Hematopoietic multipotent progenitor cell treated with erythropoietin and hydrocortisone succinate and interleukin-3 and kit ligand, for 6 days (in vitro differentiated cells): ENCODE measurements around the gene JAKMIP1.
"Not testable (repeated sequence)": the region's sequence is repeated elsewhere in the genome, so short reads cannot be mapped to it uniquely, and the experiment has no call there.

Experiments
- DNase-seq: peaks from one replicate; pipeline ENCODE4 v3.0.0-alpha.2; 2015

JAKMIP1 gene

DNA sequence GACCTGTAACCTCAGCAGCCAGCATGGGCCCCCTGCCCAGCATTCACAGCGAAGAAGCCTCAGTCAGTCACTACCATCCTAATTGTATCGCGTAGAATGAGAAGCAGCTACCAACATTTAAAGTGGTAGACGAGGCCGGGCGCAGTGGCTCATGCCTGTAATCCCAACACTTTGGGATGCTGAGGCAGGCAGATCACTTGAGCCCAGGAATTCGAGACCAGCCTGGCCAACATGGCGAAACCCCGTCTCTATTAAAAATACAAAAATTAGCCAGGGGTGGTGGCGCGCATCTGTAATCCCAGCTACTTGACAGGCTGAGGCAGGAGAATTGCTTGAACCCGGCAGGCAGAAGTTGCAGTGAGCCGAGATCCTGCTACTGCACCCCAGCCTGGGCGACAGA is 59.3 kb downstream of the JAKMIP1 start:
- not testable (repeated sequence) for DNase-seq

DNA sequence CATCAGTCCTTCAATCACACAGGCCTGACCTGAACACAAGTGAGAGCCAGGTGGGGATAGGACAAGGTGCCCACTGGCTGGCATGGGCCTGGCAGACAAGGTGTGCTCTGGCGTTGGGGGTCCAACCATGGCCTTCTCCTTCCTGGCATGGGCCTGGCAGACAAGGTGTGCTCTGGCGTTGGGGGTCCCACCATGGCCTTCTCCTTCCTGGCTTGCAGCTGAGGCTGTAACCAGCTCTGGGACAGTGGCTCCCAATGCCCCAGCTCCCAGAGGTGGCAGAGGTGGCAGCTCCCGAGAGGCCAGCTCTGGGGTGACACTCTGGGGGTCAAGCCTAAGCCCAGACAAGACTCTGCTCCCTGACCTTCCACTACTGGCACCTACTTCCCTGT is 62.6 kb downstream of the JAKMIP1 start:
- DNase-seq = no peak

GRCh38 chr4:6137027-6137746 is 63.2 kb downstream of the JAKMIP1 start:
- no peak for DNase-seq

- DNase-seq = peak; percentile 30
Observed at GRCh38 chr4:6134612-6135220, 65.6 kb downstream of the JAKMIP1 start.

DNA sequence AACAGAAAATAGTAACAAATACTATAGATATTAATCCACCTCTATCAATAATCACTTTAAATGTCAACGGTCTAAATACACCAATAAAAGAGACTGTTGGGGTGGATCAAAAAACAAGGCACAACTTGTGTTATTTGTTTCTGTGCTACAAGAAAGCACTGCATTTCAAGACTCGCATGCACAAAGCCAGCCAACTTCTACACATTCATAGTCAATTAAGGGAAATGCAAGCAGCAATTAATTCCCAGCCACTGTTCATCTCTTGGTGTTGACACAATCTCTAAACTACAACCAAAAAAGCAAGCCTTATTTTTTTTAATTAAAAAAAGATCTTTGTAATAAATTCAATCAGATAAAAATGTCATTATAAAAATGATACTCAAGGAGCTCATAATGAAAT is 67.6 kb downstream of the JAKMIP1 start:
- no peak for DNase-seq

DNA sequence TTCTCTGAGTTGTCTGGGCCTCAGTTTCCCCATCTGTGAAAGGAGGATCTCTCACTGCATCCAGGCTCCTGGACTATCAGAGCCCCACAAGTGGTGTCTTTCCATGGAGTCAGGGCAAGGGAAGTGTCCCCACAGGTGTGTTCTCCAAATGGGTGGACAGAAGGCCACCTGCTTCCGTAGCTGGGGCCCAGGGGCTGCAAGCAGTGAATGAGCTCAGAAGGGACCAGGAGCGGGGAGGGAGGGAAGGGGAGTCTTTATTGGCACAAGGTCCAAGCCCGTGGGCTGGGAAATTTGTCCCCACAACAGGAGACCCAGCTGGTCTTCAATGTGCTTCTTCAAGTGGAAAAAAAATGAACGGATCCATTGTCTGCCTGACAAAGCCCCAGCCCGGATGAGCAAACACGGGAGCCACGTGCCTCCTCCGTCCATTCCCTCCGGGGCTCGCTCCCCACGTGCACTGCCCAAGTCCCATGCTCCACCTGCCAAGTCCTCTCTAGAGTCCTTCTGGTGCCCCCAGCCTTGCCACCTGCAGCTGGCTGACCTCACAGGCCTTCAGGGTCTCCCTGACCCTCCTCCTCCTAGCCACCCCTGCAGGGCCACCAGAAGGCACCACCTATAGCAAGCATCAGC is 72.0 kb downstream of the JAKMIP1 start:
- DNase-seq = no peak

DNA sequence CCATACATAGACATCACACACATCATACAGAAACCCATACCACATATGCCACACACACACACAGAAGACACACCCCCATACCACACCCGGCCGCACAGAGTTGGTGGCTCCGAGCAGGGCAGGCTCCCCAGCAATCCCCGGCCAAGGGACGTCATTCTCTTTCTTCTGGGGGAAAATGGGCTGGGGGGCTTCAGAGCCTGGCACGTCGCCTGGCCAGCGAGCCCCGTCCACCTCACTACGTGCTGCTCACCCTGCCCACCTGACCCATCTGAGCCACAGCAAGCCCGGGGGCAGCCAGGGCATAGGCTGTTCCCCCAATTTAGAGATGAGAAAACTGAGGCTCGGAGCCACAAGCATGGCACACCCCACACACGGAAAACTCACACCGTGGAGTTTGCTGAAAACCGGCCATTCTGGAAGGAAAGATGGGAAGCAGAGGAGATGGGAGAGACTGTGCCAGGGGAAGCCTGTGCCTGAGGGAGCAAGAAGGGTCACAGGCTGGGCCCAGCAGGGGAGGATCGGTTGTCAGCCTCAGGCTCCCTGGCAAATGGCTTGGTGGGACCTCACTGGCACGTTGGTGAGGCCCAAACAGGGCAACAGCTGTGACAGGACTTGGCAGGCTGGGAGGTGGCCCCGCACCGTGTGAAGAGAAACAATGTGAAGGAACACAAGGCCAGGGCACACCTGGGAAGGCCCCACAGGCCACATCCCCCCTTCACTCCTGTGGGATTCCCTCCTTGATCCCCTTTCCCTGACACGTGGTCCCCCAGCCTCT is 73.2 kb downstream of the JAKMIP1 start:
- no peak for DNase-seq

DNA sequence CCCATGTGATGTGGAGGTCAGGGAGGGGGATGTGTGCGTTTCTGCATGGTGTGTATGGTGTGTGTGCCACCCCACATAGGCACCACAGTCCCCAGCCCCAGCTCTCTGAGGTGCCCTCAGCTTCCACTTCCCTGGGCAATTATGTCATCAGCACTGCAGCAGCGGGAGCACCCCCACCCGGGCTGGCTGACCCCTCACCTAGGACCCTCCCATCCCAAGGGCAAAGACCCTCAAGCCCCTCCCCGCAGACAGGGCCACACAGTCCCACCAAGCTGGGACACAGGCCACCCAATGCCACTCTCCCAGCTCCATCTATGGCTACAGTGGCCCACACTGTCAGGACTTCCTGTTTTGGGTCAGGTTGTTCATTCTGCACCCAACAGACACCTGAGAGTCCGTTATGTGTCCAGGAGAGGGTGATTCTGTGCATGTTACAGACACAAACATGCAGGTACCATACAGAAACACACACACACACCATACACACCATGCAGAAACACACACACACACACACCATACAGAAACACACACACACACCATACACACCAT is 75.2 kb downstream of the JAKMIP1 start:
- DNase-seq = peak; percentile 6

DNA sequence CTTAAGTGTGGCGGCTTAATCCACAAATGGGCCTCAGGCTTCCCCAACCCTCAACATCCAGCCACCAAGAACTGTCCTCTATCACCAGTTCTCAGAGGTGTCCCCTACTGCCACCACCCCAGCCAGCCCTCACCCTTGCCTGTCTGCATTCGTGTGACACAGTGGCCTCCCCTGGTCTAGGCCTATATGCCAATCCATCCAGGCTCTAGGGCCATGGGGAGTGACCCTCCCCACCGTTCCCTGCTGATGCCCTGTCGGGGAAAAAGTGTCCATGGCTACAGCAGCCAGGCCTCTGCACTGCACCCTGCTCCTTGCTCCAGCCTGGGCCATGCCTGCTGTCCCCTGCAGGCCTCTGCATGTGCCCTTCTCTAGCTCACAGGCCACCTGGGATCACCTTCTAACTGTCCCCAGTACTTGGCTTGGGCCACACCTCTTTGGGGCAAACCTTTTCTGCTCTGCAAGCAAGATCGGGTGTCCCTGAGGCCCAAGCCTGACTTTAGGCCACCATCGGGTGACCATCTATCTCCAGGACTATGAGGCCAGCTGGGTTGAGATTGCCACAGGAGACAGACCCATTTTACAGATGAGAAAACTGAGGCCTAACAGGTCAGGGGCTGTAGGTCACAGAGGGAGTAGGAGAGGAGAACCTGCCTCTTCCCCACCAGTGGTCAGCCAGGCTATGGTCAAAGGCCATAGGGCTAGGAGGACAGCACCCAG is 75.8 kb downstream of the JAKMIP1 start:
- no peak for DNase-seq

DNA sequence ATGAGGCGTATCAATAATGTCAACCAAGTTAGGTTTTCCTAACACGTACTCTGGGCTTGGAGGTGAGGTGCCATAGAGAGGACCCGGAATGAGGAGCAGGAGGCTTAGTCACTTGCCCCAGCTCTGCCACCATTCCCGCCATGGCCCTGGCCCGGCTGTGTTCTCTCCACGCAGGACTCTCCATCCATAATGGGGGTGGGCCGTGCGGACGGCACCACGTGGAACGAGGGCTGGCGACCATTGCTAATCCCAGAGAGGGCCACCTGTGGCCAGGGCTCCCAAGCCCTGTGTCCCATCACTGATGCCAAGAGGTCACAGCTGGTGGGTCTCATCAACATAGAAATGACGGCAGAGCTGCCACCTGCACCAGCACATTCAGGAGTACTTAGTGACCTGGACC is 76.4 kb downstream of the JAKMIP1 start:
- no peak for DNase-seq

- DNase-seq = no peak
Observed at GRCh38 chr4:6123541-6123940, 76.8 kb downstream of the JAKMIP1 start.

- DNase-seq = no peak
Observed at GRCh38 chr4:6123116-6123515, 77.2 kb downstream of the JAKMIP1 start.

DNA sequence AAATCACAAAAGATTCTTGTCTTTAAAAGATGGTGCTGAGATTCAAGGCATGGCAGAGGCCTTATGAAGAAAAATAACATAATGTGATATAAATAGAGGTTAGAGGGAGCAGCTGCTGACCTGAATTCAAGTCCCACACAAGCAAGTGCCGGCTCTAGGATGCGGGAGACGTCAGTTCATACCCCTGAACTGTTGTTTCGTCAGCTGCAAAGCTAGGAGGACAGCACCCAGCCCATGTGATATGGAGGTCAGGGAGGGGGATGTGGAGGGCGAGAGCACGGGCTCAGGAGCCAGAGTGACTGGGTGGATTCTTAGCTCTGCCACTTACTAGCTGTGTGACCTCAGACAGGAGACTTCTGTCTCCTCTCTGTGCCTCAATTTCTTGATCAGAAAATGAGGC is 77.9 kb downstream of the JAKMIP1 start:
- DNase-seq = no peak

DNA sequence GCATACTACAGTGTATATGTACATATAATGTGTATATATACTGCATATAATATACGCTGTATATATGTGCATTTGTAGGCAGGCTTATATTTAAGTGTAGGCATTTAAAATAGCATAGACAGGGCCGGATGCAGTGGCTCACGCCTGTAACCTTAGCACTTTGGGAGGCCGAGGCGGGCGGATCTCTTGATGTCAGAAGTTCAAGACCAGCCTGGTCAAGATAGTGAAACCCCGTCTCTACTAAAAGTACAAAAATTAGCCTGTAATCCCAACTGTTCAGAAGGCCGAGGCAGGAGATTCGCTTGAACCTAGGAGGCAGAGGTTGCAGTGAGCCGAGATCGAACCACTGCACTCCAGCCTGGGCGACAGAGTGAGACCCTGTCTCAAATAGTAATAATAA is 78.4 kb downstream of the JAKMIP1 start:
- no peak for DNase-seq

- no peak for DNase-seq
Observed at GRCh38 chr4:6121276-6121850, 79.0 kb downstream of the JAKMIP1 start.

DNA sequence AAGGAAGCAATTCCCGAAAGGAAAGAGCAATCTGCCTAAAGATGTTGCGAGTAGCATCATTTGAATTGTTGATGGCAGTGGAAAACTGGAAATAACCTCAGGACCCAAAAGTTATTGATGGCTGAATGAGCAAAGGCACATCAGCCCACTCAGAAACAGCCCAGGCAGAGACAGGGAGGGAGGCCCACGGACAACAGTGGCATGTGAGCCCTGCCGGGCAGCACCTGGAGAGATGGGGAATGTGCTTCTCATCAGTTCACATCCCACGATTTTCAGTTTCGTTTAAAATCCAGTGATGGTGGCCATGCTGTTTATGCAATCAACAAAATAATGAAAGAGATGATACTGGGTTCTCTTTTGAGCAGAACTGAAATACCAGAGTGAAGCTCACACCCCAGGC is 80.0 kb downstream of the JAKMIP1 start:
- DNase-seq = no peak

- no peak for DNase-seq
Observed at GRCh38 chr4:6119507-6120020, 80.8 kb downstream of the JAKMIP1 start.

DNA sequence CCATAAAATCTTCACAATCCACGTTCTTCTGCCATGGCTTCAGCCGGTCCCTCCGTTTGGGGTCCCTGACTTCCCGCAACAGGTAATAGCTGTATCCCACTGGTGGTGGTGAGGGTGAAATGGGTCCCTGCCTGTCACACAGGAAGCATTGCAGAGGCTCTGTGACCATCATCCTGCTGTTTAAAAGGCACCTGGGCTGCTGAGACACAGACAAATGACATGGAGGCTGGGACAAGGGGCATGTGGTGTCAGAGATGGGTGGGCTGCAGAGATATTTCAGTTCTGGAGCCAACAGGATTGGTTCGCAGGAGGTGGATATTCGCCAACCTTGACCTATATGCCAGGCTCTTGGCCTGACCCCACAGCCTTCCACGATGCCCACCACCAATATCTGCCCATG is 82.1 kb downstream of the JAKMIP1 start:
- DNase-seq = no peak

DNA sequence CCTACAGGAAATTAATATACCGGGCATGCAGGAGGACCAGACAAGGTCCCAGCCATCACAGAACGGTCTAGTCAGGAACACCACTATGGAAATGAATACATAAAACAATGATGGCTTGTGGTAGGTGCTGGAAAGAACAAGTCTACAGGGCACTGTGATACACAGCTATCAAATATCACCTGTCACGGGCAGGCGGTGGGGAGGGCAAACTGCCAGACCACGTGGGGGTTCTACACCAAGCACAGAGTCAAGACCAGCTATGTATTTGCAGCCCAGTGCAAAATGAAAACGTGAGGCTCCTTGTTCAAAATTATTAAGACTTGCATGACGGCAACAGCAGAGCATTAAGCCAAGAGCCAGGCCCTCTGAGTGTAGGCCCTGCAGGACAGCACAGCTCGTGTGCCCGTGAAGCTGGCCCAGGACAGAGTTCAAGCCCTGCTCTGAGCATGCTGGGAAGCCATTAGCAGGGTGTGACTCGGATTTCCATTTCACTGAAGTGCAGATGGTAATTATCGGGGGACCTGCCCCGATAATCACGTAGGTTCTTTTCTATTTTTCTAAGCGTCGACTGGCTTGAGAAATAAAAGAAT is 83.6 kb downstream of the JAKMIP1 start:
- DNase-seq = no peak

DNA sequence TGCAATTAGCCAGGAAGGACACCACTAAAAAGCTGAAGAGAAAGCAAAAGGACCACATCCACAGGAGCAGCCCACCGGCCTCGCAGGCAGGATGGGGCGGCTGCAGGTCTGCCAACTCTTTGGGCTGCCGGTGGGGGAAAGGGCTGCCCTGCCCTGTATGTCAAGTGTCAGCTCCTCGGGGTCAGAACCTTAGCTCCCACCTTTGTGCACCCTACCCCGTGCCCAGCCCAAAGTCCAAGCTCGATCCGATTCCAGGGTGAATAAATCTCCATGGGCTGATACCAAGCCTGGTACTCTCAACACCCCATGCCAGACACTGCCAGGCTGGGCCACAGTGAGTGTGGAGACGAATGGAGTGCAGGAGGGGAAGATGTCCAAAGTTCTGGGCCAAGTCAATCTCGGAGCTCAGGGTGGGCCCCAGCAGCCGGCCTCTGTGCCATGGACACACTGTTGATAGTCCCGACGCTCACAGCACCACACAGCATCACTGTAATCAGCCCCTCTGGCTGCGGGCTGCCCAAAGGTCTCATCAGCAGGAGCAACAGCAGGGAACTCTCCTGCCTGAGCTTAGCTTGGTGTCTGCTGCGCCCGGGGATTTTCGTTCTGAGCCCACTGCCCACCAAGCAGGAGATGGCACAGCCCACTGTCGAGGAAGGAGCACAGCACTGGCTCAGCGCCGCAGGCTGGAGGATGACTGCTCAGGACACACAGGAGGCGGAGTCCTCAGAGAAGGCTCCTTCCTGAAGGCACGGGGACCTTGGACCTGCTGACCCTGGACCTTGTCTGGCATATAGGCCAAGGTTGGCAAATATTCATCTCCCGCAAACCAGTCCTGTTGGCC is 84.4 kb downstream of the JAKMIP1 start:
- DNase-seq = no peak

GRCh38 chr4:6115342-6115741 is 85.0 kb downstream of the JAKMIP1 start:
- DNase-seq = no peak
